WTC11 (cell line): ENCODE measurements around the gene ATOSB. TPM values are rescaled to one million over a fixed set of nuclear protein-coding genes. Genes with fewer than 3 reads are reported as not detected.

Experiments
- ATAC-seq: fragments of 200-7000 bp; cut with Tn5 transposase; 2 replicates; pipeline ENCODE4 v1.10.0; 2021; ENCODE audit warnings: mild to moderate bottlenecking, moderate library complexity
- CTCF ChIA-PET: fragments of 300-600 bp; sonication (Branson Sonifier 250); formaldehyde crosslinking; loops from one replicate; lab custom pipeline; 2021; ENCODE audit warnings: antibody characterized with exemption; lab: Charles Lee
- POLR2A ChIA-PET: fragments of 350-600 bp; sonication (Branson Sonifier 250); formaldehyde crosslinking; loops from one replicate; lab custom pipeline; 2021; ENCODE audit warnings: antibody characterized with exemption; lab: Charles Lee
- DNase-seq: peaks from one replicate; pipeline ENCODE4 v3.0.0; 2021; ENCODE audit warnings: low spot score
- H3K27ac Mint-ChIP-seq: 2 replicates; pipeline ENCODE4 v1.8.0; 2021; ENCODE audit warnings: mixed read lengths
- H3K27me3 Mint-ChIP-seq: 2 replicates; pipeline ENCODE4 v1.8.0; 2021; ENCODE audit warnings: low read depth, mild to moderate bottlenecking, moderate library complexity, mixed read lengths
- H3K36me3 Mint-ChIP-seq: 2 replicates; pipeline ENCODE4 v1.8.0; 2021; ENCODE audit warnings: mixed read lengths
- H3K4me1 Mint-ChIP-seq: 2 replicates; pipeline ENCODE4 v1.8.0; 2022; ENCODE audit warnings: mixed read lengths
- H3K4me3 Mint-ChIP-seq: 2 replicates; pipeline ENCODE4 v1.8.0; 2021; ENCODE audit warnings: mild to moderate bottlenecking, moderate library complexity, mixed read lengths
- H3K9me3 Mint-ChIP-seq: 2 replicates; pipeline ENCODE4 v1.8.0; 2021; ENCODE audit warnings: mixed read lengths
- ATF2 ChIP-seq: sonication (generic); formaldehyde crosslinking; IDR thresholded peaks from 2 replicates; pipeline ENCODE4 v1.8.1; 2022; ENCODE audit warnings: low read depth, missing genetic modification reagents, borderline replicate concordance
- CDX4 ChIP-seq: fragments of 250-450 bp; sonication (Bioruptor Pico); IDR thresholded peaks from 2 replicates; pipeline ENCODE4 v1.9.0; 2021; ENCODE audit warnings: moderate library complexity, mild to moderate bottlenecking, inconsistent platforms, borderline replicate concordance
- FOXK1 ChIP-seq: sonication (generic); formaldehyde crosslinking; IDR thresholded peaks from 2 replicates; pipeline ENCODE4 v1.8.0; 2022; ENCODE audit warnings: mild to moderate bottlenecking, moderate library complexity, missing genetic modification reagents
- FOXP1 ChIP-seq: sonication (generic); formaldehyde crosslinking; IDR thresholded peaks from 2 replicates; pipeline ENCODE4 v1.8.0; 2022; ENCODE audit warnings: missing genetic modification reagents, mild to moderate bottlenecking, moderate library complexity, borderline replicate concordance
- GABPB1 ChIP-seq: sonication (generic); formaldehyde crosslinking; IDR thresholded peaks from 2 replicates; pipeline ENCODE4 v1.8.1; 2023; ENCODE audit warnings: mild to moderate bottlenecking, missing genetic modification reagents
- IRF2 ChIP-seq: sonication (generic); formaldehyde crosslinking; IDR thresholded peaks from 2 replicates; pipeline ENCODE4 v1.8.0; 2022; ENCODE audit warnings: low read depth, missing genetic modification reagents, borderline replicate concordance
- JAZF1 ChIP-seq: fragments of 250-450 bp; sonication (Bioruptor Pico); IDR thresholded peaks from 2 replicates; pipeline ENCODE4 v1.9.0; 2021; ENCODE audit warnings: moderate library complexity, mild to moderate bottlenecking, inconsistent platforms
- JUN ChIP-seq: sonication (generic); formaldehyde crosslinking; IDR thresholded peaks from 2 replicates; pipeline ENCODE4 v1.8.0; 2023; ENCODE audit warnings: mild to moderate bottlenecking, missing genetic modification reagents
- KAT7 ChIP-seq: sonication (generic); formaldehyde crosslinking; IDR thresholded peaks from 2 replicates; pipeline ENCODE4 v1.8.1; 2023; ENCODE audit warnings: missing genetic modification reagents, mild to moderate bottlenecking, borderline replicate concordance
- MYBL2 ChIP-seq: sonication (generic); formaldehyde crosslinking; IDR thresholded peaks from 2 replicates; pipeline ENCODE4 v1.8.1; 2023; ENCODE audit warnings: mild to moderate bottlenecking, moderate library complexity, missing genetic modification reagents
- NR1H2 ChIP-seq: sonication (generic); formaldehyde crosslinking; IDR thresholded peaks from 2 replicates; pipeline ENCODE4 v1.9.0; 2021; ENCODE audit warnings: mild to moderate bottlenecking, moderate library complexity, missing genetic modification reagents
- SMAD3 ChIP-seq: sonication (generic); formaldehyde crosslinking; IDR thresholded peaks from 2 replicates; pipeline ENCODE4 v1.8.0; 2022; ENCODE audit warnings: missing genetic modification reagents, mild to moderate bottlenecking, borderline replicate concordance
- SP1 ChIP-seq: sonication (generic); formaldehyde crosslinking; conservative IDR thresholded peaks from 2 replicates; pipeline ENCODE4 v1.8.1; 2022; ENCODE audit warnings: missing genetic modification reagents
- TEAD1 ChIP-seq: sonication (generic); formaldehyde crosslinking; IDR thresholded peaks from 2 replicates; pipeline ENCODE4 v1.8.0; 2022; ENCODE audit warnings: mild to moderate bottlenecking, missing genetic modification reagents
- ZMAT4 ChIP-seq: fragments of 250-450 bp; sonication (Bioruptor Pico); IDR thresholded peaks from 2 replicates; pipeline ENCODE4 v1.9.0; 2021; ENCODE audit warnings: mild to moderate bottlenecking
- ZNF396 ChIP-seq: fragments of 250-450 bp; sonication (Bioruptor Pico); IDR thresholded peaks from 2 replicates; pipeline ENCODE4 v1.8.0; 2021; ENCODE audit warnings: mild to moderate bottlenecking, moderate library complexity, borderline replicate concordance
- ZSCAN18 ChIP-seq: fragments of 250-450 bp; sonication (Bioruptor Pico); IDR thresholded peaks from 2 replicates; pipeline ENCODE4 v2.1.2; 2022; ENCODE audit warnings: mild to moderate bottlenecking, moderate library complexity
- total RNA-seq: library from RNA; stranded (reverse); gene quantifications from 3 replicates; pipeline ENCODE4 v1.2.3, GENCODE V29; 2021

Gene ATOSB
- total RNA-seq, 1 experiment from 2014 or later, result 8.7 TPM

GRCh38 chr9:35114113-35114839 is 1.4 kb downstream of the ATOSB start (continued):
- no peak for TF ChIP-seq ZSCAN18 (CRISPR knock-in tag)
- no peak for TF ChIP-seq KAT7 (CRISPR knock-in tag)
- TF ChIP-seq NR1H2 (CRISPR knock-in tag), result no peak

- CTCF ChIA-PET, result interaction anchor here (1.2 to 2.0 kb wide), 8 partner anchors 9 to 584 kb away, joined by 3 to 12 read pairs (median 6); partner anchors contain the start of genes PIGO and STOML2
- TF ChIP-seq FOXP1 (CRISPR knock-in tag) (no peak), CDX4 (CRISPR knock-in tag) (no peak), MYBL2 (CRISPR knock-in tag) (no peak), JUN (CRISPR knock-in tag) (no peak), JAZF1 (CRISPR knock-in tag) (no peak)
- TF ChIP-seq, all 79 proteins: peak for 0
- no peak for DNase-seq
- peaks cover 36% of the 10 kb centered on the region for H3K4me1 Mint-ChIP-seq
- H3K27ac Mint-ChIP-seq, result peak overlapping the region; percentile 75
- ATAC-seq, result no peak
- no peaks in the 10 kb centered on the region for H3K9me3 Mint-ChIP-seq
- no peaks in the 10 kb centered on the region for H3K27me3 Mint-ChIP-seq
- H3K4me3 Mint-ChIP-seq, result peak overlapping the region; percentile 71
- POLR2A ChIA-PET, result interaction anchor here (1.1 to 1.8 kb wide), 3 partner anchors 9 to 577 kb away, joined by 4 to 5 read pairs (median 5); partner anchors contain the start of genes FANCG and STOML2
- H3K36me3 Mint-ChIP-seq, result no peaks in the 10 kb centered on the region
These were observed 3.2 kb downstream of the ATOSB start for GRCh38 chr9:35112257-35113020.

GRCh38 chr9:35111001-35111933 is 4.4 kb downstream of the ATOSB start:
- Mint-ChIP-seq H3K36me3 (no peaks in the 10 kb centered on the region), H3K27ac (no peak overlapping the region), H3K4me3 (peak overlapping the region; percentile 71), H3K4me1 (peaks cover 28% of the 10 kb centered on the region), H3K27me3 (no peaks in the 10 kb centered on the region), H3K9me3 (no peaks in the 10 kb centered on the region)
- ChIA-PET POLR2A (interaction anchor here (1.1 to 1.8 kb wide), 4 partner anchors 8 to 578 kb away, joined by 3 to 5 read pairs (median 4); partner anchors contain the start of genes FANCG and STOML2), CTCF (interaction anchor here (1.2 to 2.0 kb wide), 9 partner anchors 8 to 585 kb away, joined by 3 to 12 read pairs (median 6); partner anchors contain the start of genes PIGO and STOML2)
- peak; percentile 64 for ATAC-seq
- DNase-seq, result peak; percentile 99
- TF ChIP-seq MYBL2 (CRISPR knock-in tag) (no peak), GABPB1 (CRISPR knock-in tag) (no peak), SP1 (CRISPR knock-in tag) (peak; percentile 92), FOXK1 (CRISPR knock-in tag) (0 out of 2 replicates have a peak, but pooled peaks have one; percentile 19), TEAD1 (CRISPR knock-in tag) (no peak)

- H3K27ac Mint-ChIP-seq, result no peak overlapping the region
- POLR2A ChIA-PET, result interaction anchor here (1.1 kb wide), 1 partner anchor 8 kb away, joined by 3 read pairs; no protein-coding TSS in a partner anchor
- ATAC-seq (no peak), DNase-seq (no peak)
- H3K27me3 Mint-ChIP-seq, result no peaks in the 10 kb centered on the region
- CTCF ChIA-PET, result interaction anchor here (1.5 kb wide), 1 partner anchor 149 kb away, joined by 7 read pairs; no protein-coding TSS in a partner anchor
- peak overlapping the region; percentile 71 for H3K4me3 Mint-ChIP-seq
- H3K4me1 Mint-ChIP-seq, result peaks cover 27% of the 10 kb centered on the region
- H3K36me3 Mint-ChIP-seq, result no peaks in the 10 kb centered on the region; the same call in 1 of the 2 replicates
- TF ChIP-seq ATF2 (CRISPR knock-in tag) (no peak), ZMAT4 (no peak), ZNF396 (CRISPR knock-in tag) (no peak), IRF2 (CRISPR knock-in tag) (no peak), SMAD3 (CRISPR knock-in tag) (no peak)
- no peaks in the 10 kb centered on the region for H3K9me3 Mint-ChIP-seq
These were observed 5.3 kb downstream of the ATOSB start for GRCh38 chr9:35110327-35110761.
